Measurements from ENCODE around the gene BICD2.

BICD2 gene

GRCh38 chr9:92739346-92739970 lies 25.2 kb downstream of the BICD2 start:
- peaks cover 98% of the 10 kb centered on the region for H3K79me2 ChIP-seq (ENCODE audit: low read length)
- no peak overlapping the region for H3K9ac ChIP-seq (ENCODE audit: low read length)
- H3K4me1 ChIP-seq (ENCODE audit: low read length): peaks cover 58% of the 10 kb centered on the region
- H3K9me3 ChIP-seq (replicated peaks; ENCODE audit: insufficient read depth, low read length): no peaks in the 10 kb centered on the region
- H3K27ac ChIP-seq (ENCODE audit: low read length): peak overlapping the region; percentile 79; the same call in 1 of the 2 replicates
- H3K9me2 ChIP-seq (replicated peaks; ENCODE audit: insufficient read depth, low read length): no peaks in the 10 kb centered on the region
- no peak for TF ChIP-seq EZH2phosphoT487 (IDR thresholded peaks at IDR 0.05; ENCODE audit: low read length)
- TF ChIP-seq, protein P1, sequence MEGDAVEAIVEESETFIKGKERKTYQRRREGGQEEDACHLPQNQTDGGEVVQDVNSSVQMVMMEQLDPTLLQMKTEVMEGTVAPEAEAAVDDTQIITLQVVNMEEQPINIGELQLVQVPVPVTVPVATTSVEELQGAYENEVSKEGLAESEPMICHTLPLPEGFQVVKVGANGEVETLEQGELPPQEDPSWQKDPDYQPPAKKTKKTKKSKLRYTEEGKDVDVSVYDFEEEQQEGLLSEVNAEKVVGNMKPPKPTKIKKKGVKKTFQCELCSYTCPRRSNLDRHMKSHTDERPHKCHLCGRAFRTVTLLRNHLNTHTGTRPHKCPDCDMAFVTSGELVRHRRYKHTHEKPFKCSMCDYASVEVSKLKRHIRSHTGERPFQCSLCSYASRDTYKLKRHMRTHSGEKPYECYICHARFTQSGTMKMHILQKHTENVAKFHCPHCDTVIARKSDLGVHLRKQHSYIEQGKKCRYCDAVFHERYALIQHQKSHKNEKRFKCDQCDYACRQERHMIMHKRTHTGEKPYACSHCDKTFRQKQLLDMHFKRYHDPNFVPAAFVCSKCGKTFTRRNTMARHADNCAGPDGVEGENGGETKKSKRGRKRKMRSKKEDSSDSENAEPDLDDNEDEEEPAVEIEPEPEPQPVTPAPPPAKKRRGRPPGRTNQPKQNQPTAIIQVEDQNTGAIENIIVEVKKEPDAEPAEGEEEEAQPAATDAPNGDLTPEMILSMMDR (IDR thresholded peaks at IDR 0.05; ENCODE audit: low read length): no peak
- no peak for TF ChIP-seq EZH2 (optimal IDR thresholded peaks at IDR 0.05; ENCODE audit: low read depth, low read length)
- H3K36me3 ChIP-seq (replicated peaks; ENCODE audit: insufficient read depth, low read length): no peaks in the 10 kb centered on the region; the same call in 1 of the 2 replicates
- no peak overlapping the region for H2AFZ ChIP-seq (ENCODE audit: low read length)
- peaks cover 55% of the 10 kb centered on the region for H4K20me1 ChIP-seq (ENCODE audit: insufficient read depth, low read length)
- no peak for DNase-seq
- H3F3A ChIP-seq (ENCODE audit: insufficient read depth, low read length): peaks cover 32% of the 10 kb centered on the region
- H3K27me3 ChIP-seq (replicated peaks; ENCODE audit: insufficient read depth, low read length): no peaks in the 10 kb centered on the region
- no peak overlapping the region for H3K4me3 ChIP-seq (ENCODE audit: low read length)
- H3K4me2 ChIP-seq (ENCODE audit: low read depth, low read length): peak overlapping the region; percentile 96; the same call in 1 of the 2 replicates

GRCh38 chr9:92738661-92739081 lies 26.0 kb downstream of the BICD2 start:
- Histone ChIP-seq H2AFZ (ENCODE audit: low read length) (no peak overlapping the region), H3K4me3 (ENCODE audit: low read length) (peak overlapping the region; percentile 34; the same call in 1 of the 2 replicates), H3K79me2 (ENCODE audit: low read length) (peaks cover 98% of the 10 kb centered on the region), H3K9ac (ENCODE audit: low read length) (peak overlapping the region; percentile 46; the same call in 1 of the 2 replicates), H3K4me1 (ENCODE audit: low read length) (peaks cover 58% of the 10 kb centered on the region), H3K27ac (ENCODE audit: low read length) (peak overlapping the region; percentile 79; the same call in 1 of the 2 replicates), H3F3A (ENCODE audit: insufficient read depth, low read length) (peaks cover 32% of the 10 kb centered on the region), H3K36me3 (replicated peaks; ENCODE audit: insufficient read depth, low read length) (no peaks in the 10 kb centered on the region; the same call in 1 of the 2 replicates), H3K27me3 (replicated peaks; ENCODE audit: insufficient read depth, low read length) (no peaks in the 10 kb centered on the region), H4K20me1 (ENCODE audit: insufficient read depth, low read length) (peaks cover 52% of the 10 kb centered on the region), H3K9me3 (replicated peaks; ENCODE audit: insufficient read depth, low read length) (no peaks in the 10 kb centered on the region), H3K4me2 (ENCODE audit: low read depth, low read length) (peak overlapping the region; percentile 96), H3K9me2 (replicated peaks; ENCODE audit: insufficient read depth, low read length) (no peaks in the 10 kb centered on the region)
- no peak for DNase-seq
- TF ChIP-seq EZH2 (optimal IDR thresholded peaks at IDR 0.05; ENCODE audit: low read depth, low read length) (no peak), EZH2phosphoT487 (IDR thresholded peaks at IDR 0.05; ENCODE audit: low read length) (no peak)
- TF ChIP-seq, protein P1 (IDR thresholded peaks at IDR 0.05; ENCODE audit: low read length): no peak

DNA sequence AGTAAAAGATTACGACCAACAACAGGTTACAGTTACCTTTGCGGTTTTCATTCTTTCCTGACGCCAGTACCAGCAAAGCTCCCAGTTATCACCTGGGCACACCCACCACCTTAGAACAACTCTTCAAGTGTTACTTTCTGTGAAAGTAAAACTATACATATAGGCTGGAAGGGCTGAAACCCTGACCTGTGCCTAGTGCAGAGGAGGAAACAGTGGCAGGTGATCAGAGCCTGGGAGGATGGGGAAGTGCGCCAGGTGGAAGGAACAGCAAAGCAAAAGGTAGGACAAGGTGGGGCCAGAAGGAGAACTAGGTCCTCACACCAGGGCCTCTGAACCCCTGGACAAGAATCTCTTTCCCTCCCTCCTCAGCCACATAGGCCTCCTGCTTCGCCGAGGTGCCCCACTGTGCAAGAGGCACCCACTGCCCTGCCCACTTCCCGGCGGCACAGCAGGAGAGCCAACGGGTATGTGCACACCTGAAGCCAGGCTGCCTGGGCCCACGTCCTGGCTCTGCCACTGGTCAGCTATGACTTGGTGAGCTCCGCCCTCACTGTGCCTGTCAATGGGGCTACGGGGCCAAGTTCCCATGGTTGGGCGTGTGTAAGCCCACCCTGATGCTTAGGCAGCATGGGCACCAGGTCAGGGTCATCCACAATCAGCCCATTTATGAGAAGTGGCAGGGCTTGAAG lies 26.9 kb downstream of the BICD2 start:
- Histone ChIP-seq H3K79me2 (ENCODE audit: low read length) (peaks cover 98% of the 10 kb centered on the region), H3K4me1 (ENCODE audit: low read length) (peaks cover 56% of the 10 kb centered on the region), H2AFZ (ENCODE audit: low read length) (no peak overlapping the region), H3F3A (ENCODE audit: insufficient read depth, low read length) (peaks cover 32% of the 10 kb centered on the region), H3K4me2 (ENCODE audit: low read depth, low read length) (peak overlapping the region; percentile 96), H3K9ac (ENCODE audit: low read length) (peak overlapping the region; percentile 46), H3K27ac (ENCODE audit: low read length) (peak overlapping the region; percentile 79), H3K27me3 (replicated peaks; ENCODE audit: insufficient read depth, low read length) (no peaks in the 10 kb centered on the region), H3K4me3 (ENCODE audit: low read length) (peak overlapping the region; percentile 36), H3K36me3 (replicated peaks; ENCODE audit: insufficient read depth, low read length) (no peaks in the 10 kb centered on the region; the same call in 1 of the 2 replicates), H4K20me1 (ENCODE audit: insufficient read depth, low read length) (peaks cover 46% of the 10 kb centered on the region), H3K9me3 (replicated peaks; ENCODE audit: insufficient read depth, low read length) (no peaks in the 10 kb centered on the region), H3K9me2 (replicated peaks; ENCODE audit: insufficient read depth, low read length) (no peaks in the 10 kb centered on the region)
- TF ChIP-seq, protein P1 (IDR thresholded peaks at IDR 0.05; ENCODE audit: low read length): no peak
- no peak for TF ChIP-seq EZH2 (optimal IDR thresholded peaks at IDR 0.05; ENCODE audit: low read depth, low read length)
- TF ChIP-seq EZH2phosphoT487 (IDR thresholded peaks at IDR 0.05; ENCODE audit: low read length): no peak
- peak; percentile 78 for DNase-seq

All from MM.1S (cell line).